ENCODE measurements around the gene HRCT1.
"Not testable (repeated sequence)": the region's sequence is repeated elsewhere in the genome, so short reads cannot be mapped to it uniquely, and the experiment has no call there.

HRCT1 gene

DNA sequence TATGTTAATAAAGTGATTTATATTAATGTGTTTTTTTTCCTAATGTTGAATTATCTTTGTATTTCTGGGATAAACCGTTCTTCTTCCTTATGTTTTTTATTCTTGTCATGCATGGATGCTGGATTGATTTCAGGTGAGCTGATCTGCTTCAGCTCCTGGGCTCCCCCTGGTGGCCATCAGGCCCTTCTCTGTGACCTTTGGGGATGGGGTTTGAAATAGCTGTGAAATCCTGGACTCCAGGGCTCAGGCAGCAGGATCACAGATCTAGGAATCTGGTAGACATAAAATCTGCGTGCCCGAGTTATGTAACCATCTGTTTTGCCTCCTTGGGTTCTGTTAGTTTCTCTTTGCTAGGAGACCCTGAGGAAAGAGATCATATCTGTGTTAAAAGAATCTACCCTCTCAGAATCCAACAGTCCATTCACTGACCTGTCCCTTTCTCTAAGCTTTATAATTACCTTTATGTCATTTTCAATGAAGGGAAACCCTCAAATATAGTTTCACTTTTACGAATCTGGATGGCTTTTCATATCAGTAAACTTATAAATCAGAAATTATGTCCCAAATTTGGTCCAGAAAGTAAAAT, 23.6 kb upstream of the HRCT1 start:
- no peak overlapping the region for H3K23ac ChIP-seq (ENCODE audit: low read length in 2 of 2)
- H3K18ac ChIP-seq (ENCODE audit: low read depth in 1 of 2, low read length in 2 of 2), result no peak overlapping the region
- H3K4me1 ChIP-seq (ENCODE audit: control insufficient read depth, insufficient read depth, low read depth, low read length), result no peaks in the 10 kb centered on the region
- H2BK12ac ChIP-seq (ENCODE audit: low read length in 2 of 2), result no peak overlapping the region
- no peaks in the 10 kb centered on the region for H3K36me3 ChIP-seq (ENCODE audit: control insufficient read depth in 1 of 2, insufficient read depth in 2 of 2, low read depth in 1 of 2, low read length in 2 of 2)
- H2AK5ac ChIP-seq (ENCODE audit: low read length, severe bottlenecking), result no peak overlapping the region
- no peak overlapping the region for H3K4me3 ChIP-seq (ENCODE audit: insufficient read depth in 1 of 2, low read depth in 1 of 2, low read length in 2 of 2)
- H2AFZ ChIP-seq (ENCODE audit: low read depth, low read length), result no peak overlapping the region
- no peak overlapping the region for H4K91ac ChIP-seq (ENCODE audit: low read length)
- peaks cover under 1% of the 10 kb centered on the region for H3K9me3 ChIP-seq (ENCODE audit: control insufficient read depth, low read length)
- H2BK120ac ChIP-seq (ENCODE audit: low read depth, low read length), result no peak overlapping the region
- H3K9ac ChIP-seq (ENCODE audit: low read length), result peak overlapping the region; percentile 18
- no peak overlapping the region for H2BK5ac ChIP-seq (ENCODE audit: low read depth, low read length, poor library complexity, severe bottlenecking)
- H3K14ac ChIP-seq (ENCODE audit: low read length in 2 of 2), result no peak overlapping the region
- H3K4me2 ChIP-seq (ENCODE audit: low read length, poor library complexity, severe bottlenecking), result no peak overlapping the region
- H3K79me1 ChIP-seq (replicated peaks; ENCODE audit: low read length, poor library complexity, severe bottlenecking), result no peaks in the 10 kb centered on the region
- no peak overlapping the region for H3K27ac ChIP-seq (ENCODE audit: low read length, poor library complexity, severe bottlenecking)
- no peaks in the 10 kb centered on the region for H3K27me3 ChIP-seq (ENCODE audit: control insufficient read depth in 1 of 2, insufficient read depth in 1 of 2, low read length in 2 of 2)
- no peak overlapping the region for H4K8ac ChIP-seq (ENCODE audit: low read length)
- WGBS, result 0% methylated on average over 1 of the region's 4 CpGs
- H2BK15ac ChIP-seq (ENCODE audit: low read depth, poor library complexity, severe bottlenecking), result no peak overlapping the region
- DNase-seq, result peak; percentile 72
- H3K4ac ChIP-seq (ENCODE audit: low read depth in 1 of 2, low read length in 2 of 2), result no peak overlapping the region

DNA sequence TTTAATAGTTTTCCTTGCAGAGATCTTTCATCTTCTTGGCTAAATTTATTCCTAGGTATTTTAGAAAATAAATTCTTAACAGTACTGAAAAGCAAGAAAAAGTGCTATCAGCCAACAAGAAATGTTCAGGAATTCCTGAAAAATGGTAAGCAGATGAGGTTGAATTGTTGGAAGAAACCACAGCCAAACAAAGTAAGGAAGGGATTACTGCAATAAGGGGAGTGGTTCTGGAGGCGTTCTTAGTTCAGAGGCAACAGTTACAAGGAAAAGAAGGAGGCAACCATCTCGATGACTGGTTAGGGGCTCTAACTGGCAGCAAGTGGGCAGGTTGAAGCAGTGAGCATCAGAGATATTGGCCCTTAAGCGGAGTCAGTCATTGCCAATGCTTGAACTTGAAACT, 23.0 kb upstream of the HRCT1 start:
- Histone ChIP-seq H2BK12ac (ENCODE audit: low read length in 2 of 2) (no peak overlapping the region), H3K4me3 (ENCODE audit: insufficient read depth in 1 of 2, low read depth in 1 of 2, low read length in 2 of 2) (no peak overlapping the region), H2BK5ac (ENCODE audit: low read depth, low read length, poor library complexity, severe bottlenecking) (no peak overlapping the region), H3K18ac (ENCODE audit: low read depth in 1 of 2, low read length in 2 of 2) (no peak overlapping the region), H3K4ac (ENCODE audit: low read depth in 1 of 2, low read length in 2 of 2) (no peak overlapping the region), H3K4me2 (ENCODE audit: low read length, poor library complexity, severe bottlenecking) (no peak overlapping the region), H2AK5ac (ENCODE audit: low read length, severe bottlenecking) (no peak overlapping the region), H3K27ac (ENCODE audit: low read length, poor library complexity, severe bottlenecking) (no peak overlapping the region), H3K36me3 (ENCODE audit: control insufficient read depth in 1 of 2, insufficient read depth in 2 of 2, low read depth in 1 of 2, low read length in 2 of 2) (no peaks in the 10 kb centered on the region), H4K91ac (ENCODE audit: low read length) (no peak overlapping the region), H4K8ac (ENCODE audit: low read length) (no peak overlapping the region), H3K23ac (ENCODE audit: low read length in 2 of 2) (no peak overlapping the region), H3K4me1 (ENCODE audit: control insufficient read depth, insufficient read depth, low read depth, low read length) (no peaks in the 10 kb centered on the region), H3K27me3 (ENCODE audit: control insufficient read depth in 1 of 2, insufficient read depth in 1 of 2, low read length in 2 of 2) (no peaks in the 10 kb centered on the region), H3K14ac (ENCODE audit: low read length in 2 of 2) (no peak overlapping the region), H2BK120ac (ENCODE audit: low read depth, low read length) (no peak overlapping the region), H3K9ac (ENCODE audit: low read length) (peak overlapping the region; percentile 42), H3K79me1 (replicated peaks; ENCODE audit: low read length, poor library complexity, severe bottlenecking) (no peaks in the 10 kb centered on the region), H2BK15ac (ENCODE audit: low read depth, poor library complexity, severe bottlenecking) (no peak overlapping the region), H2AFZ (ENCODE audit: low read depth, low read length) (no peak overlapping the region), H3K9me3 (ENCODE audit: control insufficient read depth, low read length) (no peaks in the 10 kb centered on the region)
- WGBS, result 68% methylated on average over 2 of the region's 3 CpGs
- DNase-seq, result peak; percentile 3

DNA sequence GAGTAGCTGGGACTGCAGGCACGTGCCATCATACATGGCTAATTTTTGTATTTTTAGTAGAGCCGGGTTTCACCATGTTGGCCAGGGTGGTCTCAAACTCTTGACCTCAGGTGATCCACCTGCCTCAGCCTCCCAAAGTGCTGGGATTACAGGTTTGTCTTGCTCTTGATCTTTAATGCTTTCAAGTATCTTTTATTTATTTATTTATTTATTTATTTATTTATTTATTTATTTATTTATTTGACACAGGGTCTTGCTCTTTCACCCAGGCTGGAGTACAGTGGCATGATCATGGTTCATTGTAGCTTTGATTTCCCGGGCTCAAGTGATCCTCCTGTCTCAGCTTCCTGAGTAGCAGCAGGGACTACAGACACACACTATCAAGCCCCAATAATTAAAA, 21.1 kb upstream of the HRCT1 start:
- H2BK120ac ChIP-seq (ENCODE audit: low read depth, low read length); H3K4ac ChIP-seq (ENCODE audit: low read depth in 1 of 2, low read length in 2 of 2); H2AK5ac ChIP-seq (ENCODE audit: low read length, severe bottlenecking); H3K9ac ChIP-seq (ENCODE audit: low read length); H2AFZ ChIP-seq (ENCODE audit: low read depth, low read length); H3K36me3 ChIP-seq (ENCODE audit: control insufficient read depth in 1 of 2, insufficient read depth in 2 of 2, low read depth in 1 of 2, low read length in 2 of 2); H3K9me3 ChIP-seq (ENCODE audit: control insufficient read depth, low read length); H3K4me3 ChIP-seq (ENCODE audit: insufficient read depth in 1 of 2, low read depth in 1 of 2, low read length in 2 of 2); H3K79me1 ChIP-seq (replicated peaks; ENCODE audit: low read length, poor library complexity, severe bottlenecking); H2BK5ac ChIP-seq (ENCODE audit: low read depth, low read length, poor library complexity, severe bottlenecking); H3K4me2 ChIP-seq (ENCODE audit: low read length, poor library complexity, severe bottlenecking); H3K14ac ChIP-seq (ENCODE audit: low read length in 2 of 2); H4K8ac ChIP-seq (ENCODE audit: low read length); H2BK12ac ChIP-seq (ENCODE audit: low read length in 2 of 2); H4K91ac ChIP-seq (ENCODE audit: low read length); H2BK15ac ChIP-seq (ENCODE audit: low read depth, poor library complexity, severe bottlenecking); H3K27ac ChIP-seq (ENCODE audit: low read length, poor library complexity, severe bottlenecking); H3K27me3 ChIP-seq (ENCODE audit: control insufficient read depth in 1 of 2, insufficient read depth in 1 of 2, low read length in 2 of 2); H3K23ac ChIP-seq (ENCODE audit: low read length in 2 of 2); H3K4me1 ChIP-seq (ENCODE audit: control insufficient read depth, insufficient read depth, low read depth, low read length); H3K18ac ChIP-seq (ENCODE audit: low read depth in 1 of 2, low read length in 2 of 2); DNase-seq: not testable (repeated sequence)
- 90% methylated on average over 3 of the region's 3 CpGs for WGBS

DNA sequence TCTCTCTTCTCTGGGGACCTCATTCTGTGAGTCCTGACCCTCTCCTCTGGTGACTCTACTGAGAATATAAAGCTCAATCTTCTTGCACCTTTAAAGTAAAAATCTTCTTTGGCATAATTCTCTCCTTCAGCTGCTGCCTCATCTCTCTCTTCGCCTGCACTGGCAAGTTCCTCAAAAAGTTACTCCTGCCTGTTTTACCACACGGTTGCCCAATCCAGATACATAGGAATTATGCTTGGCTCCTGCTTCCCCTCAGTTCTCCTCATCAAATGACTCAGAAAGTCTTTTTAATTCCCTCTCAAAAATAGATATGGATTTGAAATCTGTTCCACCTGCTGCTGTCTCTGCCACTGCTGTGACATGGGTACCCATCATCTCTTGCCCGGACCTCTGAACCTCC, 14.4 kb upstream of the HRCT1 start:
- Histone ChIP-seq H3K4ac (ENCODE audit: low read depth in 1 of 2, low read length in 2 of 2) (no peak overlapping the region), H2BK15ac (ENCODE audit: low read depth, poor library complexity, severe bottlenecking) (no peak overlapping the region), H2AFZ (ENCODE audit: low read depth, low read length) (no peak overlapping the region), H3K18ac (ENCODE audit: low read depth in 1 of 2, low read length in 2 of 2) (no peak overlapping the region), H3K14ac (ENCODE audit: low read length in 2 of 2) (no peak overlapping the region), H4K8ac (ENCODE audit: low read length) (no peak overlapping the region), H2BK12ac (ENCODE audit: low read length in 2 of 2) (no peak overlapping the region), H3K27ac (ENCODE audit: low read length, poor library complexity, severe bottlenecking) (no peak overlapping the region), H2AK5ac (ENCODE audit: low read length, severe bottlenecking) (no peak overlapping the region), H3K27me3 (ENCODE audit: control insufficient read depth in 1 of 2, insufficient read depth in 1 of 2, low read length in 2 of 2) (peaks cover 0 to 23% of the 10 kb centered on the region in 2 experiments), H3K9ac (ENCODE audit: low read length) (no peak overlapping the region), H3K36me3 (ENCODE audit: control insufficient read depth in 1 of 2, insufficient read depth in 2 of 2, low read depth in 1 of 2, low read length in 2 of 2) (no peaks in the 10 kb centered on the region), H3K4me3 (ENCODE audit: insufficient read depth in 1 of 2, low read depth in 1 of 2, low read length in 2 of 2) (no peak overlapping the region), H3K23ac (ENCODE audit: low read length in 2 of 2) (no peak overlapping the region), H3K4me1 (ENCODE audit: control insufficient read depth, insufficient read depth, low read depth, low read length) (no peaks in the 10 kb centered on the region), H3K4me2 (ENCODE audit: low read length, poor library complexity, severe bottlenecking) (no peak overlapping the region), H3K9me3 (ENCODE audit: control insufficient read depth, low read length) (no peaks in the 10 kb centered on the region), H4K91ac (ENCODE audit: low read length) (no peak overlapping the region), H2BK120ac (ENCODE audit: low read depth, low read length) (no peak overlapping the region), H3K79me1 (replicated peaks; ENCODE audit: low read length, poor library complexity, severe bottlenecking) (no peaks in the 10 kb centered on the region), H2BK5ac (ENCODE audit: low read depth, low read length, poor library complexity, severe bottlenecking) (no peak overlapping the region)
- DNase-seq, result no peak
- WGBS, result 93% methylated on average over 3 of the region's 3 CpGs
